ENCODE results near the gene SOWAHA. TPM values are rescaled to one million over a fixed set of nuclear protein-coding genes. Genes with fewer than 3 reads are reported as not detected.
A peak's percentile ranks its signal among the peaks of the same experiment; 100 is the strongest.
"Not testable (repeated sequence)": the region's sequence is repeated elsewhere in the genome, so short reads cannot be mapped to it uniquely, and the experiment has no call there.

The SOWAHA gene
- total and polyA plus RNA-seq, 11 donors, result 0.03 to 0.50 (median 0.24) TPM; not detected in 6

GRCh38 chr5:132853790-132854189, 40.7 kb downstream of the SOWAHA start:
- intact Hi-C loops (cut with DNase I), result no loop called here
- no peak overlapping the region for H3K4me3 ChIP-seq
- H3K4me1 ChIP-seq, result peaks cover 0 to 13% (median 0%) of the 10 kb centered on the region in 12 donors
- H3K27me3 ChIP-seq, result no peaks in the 10 kb centered on the region
- H3K36me3 ChIP-seq, result no peaks in the 10 kb centered on the region
- no peaks in the 10 kb centered on the region for H3K9me3 ChIP-seq
- 23 to 46% (median 35%) methylated on average over 1 of the region's 1 CpG for WGBS, 4 donors
- TF ChIP-seq, protein P1, sequence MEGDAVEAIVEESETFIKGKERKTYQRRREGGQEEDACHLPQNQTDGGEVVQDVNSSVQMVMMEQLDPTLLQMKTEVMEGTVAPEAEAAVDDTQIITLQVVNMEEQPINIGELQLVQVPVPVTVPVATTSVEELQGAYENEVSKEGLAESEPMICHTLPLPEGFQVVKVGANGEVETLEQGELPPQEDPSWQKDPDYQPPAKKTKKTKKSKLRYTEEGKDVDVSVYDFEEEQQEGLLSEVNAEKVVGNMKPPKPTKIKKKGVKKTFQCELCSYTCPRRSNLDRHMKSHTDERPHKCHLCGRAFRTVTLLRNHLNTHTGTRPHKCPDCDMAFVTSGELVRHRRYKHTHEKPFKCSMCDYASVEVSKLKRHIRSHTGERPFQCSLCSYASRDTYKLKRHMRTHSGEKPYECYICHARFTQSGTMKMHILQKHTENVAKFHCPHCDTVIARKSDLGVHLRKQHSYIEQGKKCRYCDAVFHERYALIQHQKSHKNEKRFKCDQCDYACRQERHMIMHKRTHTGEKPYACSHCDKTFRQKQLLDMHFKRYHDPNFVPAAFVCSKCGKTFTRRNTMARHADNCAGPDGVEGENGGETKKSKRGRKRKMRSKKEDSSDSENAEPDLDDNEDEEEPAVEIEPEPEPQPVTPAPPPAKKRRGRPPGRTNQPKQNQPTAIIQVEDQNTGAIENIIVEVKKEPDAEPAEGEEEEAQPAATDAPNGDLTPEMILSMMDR (IDR thresholded peaks at IDR 0.05), result no peak
- TF ChIP-seq POLR2A (IDR thresholded peaks at IDR 0.05), result no peak
- DNase-seq, result no peak
- no peak for ATAC-seq
- no peak overlapping the region for H3K27ac ChIP-seq

- WGBS, 4 donors, result 3 to 12% (median 11%) methylated on average over 3 of the region's 3 CpGs
- intact Hi-C loops (cut with DNase I), result no loop called here
- no peak overlapping the region for H3K4me3 ChIP-seq
- no peaks in the 10 kb centered on the region for H3K36me3 ChIP-seq
- H3K9me3 ChIP-seq, result no peaks in the 10 kb centered on the region
- peaks cover 0 to 13% (median 0%) of the 10 kb centered on the region in 12 donors for H3K4me1 ChIP-seq
- ATAC-seq, result peak in 2 of 4 donors; percentile 31 to 55
- TF ChIP-seq, protein P1 (IDR thresholded peaks at IDR 0.05), result no peak
- TF ChIP-seq POLR2A (IDR thresholded peaks at IDR 0.05), result no peak
- no peaks in the 10 kb centered on the region for H3K27me3 ChIP-seq
- no peak for DNase-seq
- no peak overlapping the region for H3K27ac ChIP-seq
These were observed 41.2 kb downstream of the SOWAHA start for GRCh38 chr5:132854301-132854700.

- 94 to 98% (median 96%) methylated on average over 5 of the region's 5 CpGs for WGBS, 4 donors
- H3K4me3 ChIP-seq; intact Hi-C loops (cut with DNase I); DNase-seq; H3K36me3 ChIP-seq; ATAC-seq; H3K9me3 ChIP-seq; H3K27ac ChIP-seq; H3K27me3 ChIP-seq: not testable (repeated sequence)
- H3K4me1 ChIP-seq, result peaks cover 0 to 13% (median 0%) of the 10 kb centered on the region in 12 donors
These were observed 41.9 kb downstream of the SOWAHA start for GRCh38 chr5:132854992-132855391.

GRCh38 chr5:132856011-132856410, 42.9 kb downstream of the SOWAHA start:
- H3K4me1 ChIP-seq, result peaks cover 0 to 13% (median 0%) of the 10 kb centered on the region in 12 donors
- TF ChIP-seq POLR2A (IDR thresholded peaks at IDR 0.05), result no peak
- TF ChIP-seq, protein P1 (IDR thresholded peaks at IDR 0.05), result no peak
- intact Hi-C loops (cut with DNase I), result no loop called here
- no peaks in the 10 kb centered on the region for H3K36me3 ChIP-seq
- no peaks in the 10 kb centered on the region for H3K9me3 ChIP-seq
- WGBS, 4 donors, result 82 to 90% (median 86%) methylated on average over 3 of the region's 3 CpGs
- no peak for ATAC-seq
- H3K27ac ChIP-seq, result no peak overlapping the region
- no peak for DNase-seq
- no peaks in the 10 kb centered on the region for H3K27me3 ChIP-seq
- no peak overlapping the region for H3K4me3 ChIP-seq

DNA sequence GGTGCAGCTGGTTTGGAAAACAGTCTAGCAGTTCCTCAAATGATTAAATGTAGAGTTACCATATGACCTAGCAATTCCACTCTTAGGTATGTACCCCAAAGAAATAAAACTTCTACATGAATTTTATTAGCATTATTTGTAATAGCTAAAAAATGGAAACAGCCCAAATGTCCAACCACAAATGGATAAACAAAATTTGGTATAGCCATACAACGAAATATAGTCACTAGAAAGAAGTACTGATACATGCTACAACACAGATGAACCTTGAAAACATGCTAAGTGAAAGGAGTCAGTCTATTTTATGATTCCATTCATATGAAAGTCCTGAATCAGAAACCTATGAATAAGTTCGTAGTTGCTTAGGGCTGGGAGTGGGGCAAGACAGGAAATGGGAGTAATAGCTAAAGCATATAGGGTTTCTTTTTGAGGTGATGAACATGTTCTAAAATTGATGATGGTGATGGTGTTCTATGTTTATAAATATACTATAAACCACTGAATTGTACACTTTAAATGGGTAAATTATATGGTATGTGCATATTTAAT, 46.9 kb downstream of the SOWAHA start:
- ATAC-seq (no peak), DNase-seq (no peak)
- no peak overlapping the region for H3K4me3 ChIP-seq
- WGBS, 4 donors, result 69 to 85% (median 78%) methylated on average over 2 of the region's 2 CpGs
- TF ChIP-seq POLR2A (IDR thresholded peaks at IDR 0.05), result no peak
- TF ChIP-seq, protein P1 (IDR thresholded peaks at IDR 0.05), result no peak
- no peaks in the 10 kb centered on the region for H3K4me1 ChIP-seq
- no peaks in the 10 kb centered on the region for H3K9me3 ChIP-seq
- intact Hi-C loops (cut with DNase I), result loop anchor here in 3 of 10 donors (2.0 to 10.0 kb wide), 3 partner anchors 25 to 195 kb away; partner anchors contain the start of gene HSPA4 (in 1 of the 3)
- H3K27ac ChIP-seq, result no peak overlapping the region
- no peaks in the 10 kb centered on the region for H3K36me3 ChIP-seq
- no peaks in the 10 kb centered on the region for H3K27me3 ChIP-seq

All from heart left ventricle (tissue), 16 donors.